UCSD-AML1 (cell line): ENCODE measurements around the gene B4GAT1.
"Not testable (repeated sequence)": the region's sequence is repeated elsewhere in the genome, so short reads cannot be mapped to it uniquely, and the experiment has no call there.

Experiments
- DNase-seq: peaks from one replicate; lab custom pipeline; 2025; ENCODE audit not compliant: unreplicated experiment; lab: John Stamatoyannopoulos, UW

The B4GAT1 gene

GRCh38 chr11:66347425-66348276, at the start of gene B4GAT1:
TSS of gene B4GAT1 (minus strand) at chr11:66347629. CDS start at chr11:66347545, 84 bp downstream.
- peak; percentile 90 for DNase-seq

- no peak for DNase-seq
These were observed 46.5 kb upstream of the B4GAT1 start for GRCh38 chr11:66393954-66394353.

GRCh38 chr11:66391322-66391721, 43.9 kb upstream of the B4GAT1 start:
- DNase-seq: no peak

- DNase-seq: peak; percentile 64
These were observed 41.5 kb upstream of the B4GAT1 start for GRCh38 chr11:66388780-66389386.

GRCh38 chr11:66386171-66387069, 39.0 kb upstream of the B4GAT1 start:
- DNase-seq: peak; percentile 73

- DNase-seq: not testable (repeated sequence)
These were observed 36.9 kb upstream of the B4GAT1 start for GRCh38 chr11:66384316-66384715.

- not testable (repeated sequence) for DNase-seq
These were observed 32.8 kb upstream of the B4GAT1 start for GRCh38 chr11:66380264-66380663.

- not testable (repeated sequence) for DNase-seq
These were observed 26.4 kb upstream of the B4GAT1 start for GRCh38 chr11:66373690-66374287.

- DNase-seq: no peak
These were observed 25.8 kb upstream of the B4GAT1 start for GRCh38 chr11:66373265-66373664.

- peak; percentile 76 for DNase-seq
These were observed 24.4 kb upstream of the B4GAT1 start, which contains the start of gene SLC29A2 for GRCh38 chr11:66371627-66372415. TSS of gene SLC29A2 (minus strand) at chr11:66371760. CDS start at chr11:66371591, 169 bp downstream.

GRCh38 chr11:66369073-66369894, 21.9 kb upstream of the B4GAT1 start:
- DNase-seq: no peak

GRCh38 chr11:66368484-66368883, 21.1 kb upstream of the B4GAT1 start:
- no peak for DNase-seq

GRCh38 chr11:66367561-66368312, 20.3 kb upstream of the B4GAT1 start:
- DNase-seq: no peak

- no peak for DNase-seq
These were observed 19.5 kb upstream of the B4GAT1 start for GRCh38 chr11:66366844-66367477.

- no peak for DNase-seq
These were observed 18.5 kb upstream of the B4GAT1 start for GRCh38 chr11:66365711-66366619.

GRCh38 chr11:66365166-66365565, 17.7 kb upstream of the B4GAT1 start:
- no peak for DNase-seq
